ENCODE measurements around the gene IQCH.

The IQCH gene

GRCh38 chr15:67403428-67404154, 149.0 kb downstream of the IQCH start:
- H2AFZ ChIP-seq (ENCODE audit: low read depth) = no peak overlapping the region
- no peaks in the 10 kb centered on the region for H3K36me3 ChIP-seq (ENCODE audit: insufficient read depth)
- no peaks in the 10 kb centered on the region for H3K4me1 ChIP-seq (ENCODE audit: low read depth, poor library complexity, severe bottlenecking)
- H3K4me3 ChIP-seq (IDR thresholded peaks at IDR 0.05; ENCODE audit: insufficient read depth, low read depth, low read length) = no peak overlapping the region
- no peaks in the 10 kb centered on the region for H3K27me3 ChIP-seq (ENCODE audit: insufficient read depth, low read depth)
- H3K4me2 ChIP-seq = no peak overlapping the region
- no peaks in the 10 kb centered on the region for H4K20me1 ChIP-seq (ENCODE audit: insufficient read depth)
- TF ChIP-seq CTCF (conservative IDR thresholded peaks at IDR 0.05; ENCODE audit: low read depth, low read length) = no peak
- no peaks in the 10 kb centered on the region for H3K79me2 ChIP-seq (ENCODE audit: insufficient read depth, low read depth)
- H3K27ac ChIP-seq = no peak overlapping the region
- H3K9ac ChIP-seq = no peak overlapping the region

GRCh38 chr15:67405208-67406191, 150.9 kb downstream of the IQCH start:
- H3K9ac ChIP-seq = no peak overlapping the region
- H3K27me3 ChIP-seq (ENCODE audit: insufficient read depth, low read depth) = no peaks in the 10 kb centered on the region
- H3K4me3 ChIP-seq (IDR thresholded peaks at IDR 0.05; ENCODE audit: insufficient read depth, low read depth, low read length) = no peak overlapping the region
- no peak overlapping the region for H2AFZ ChIP-seq (ENCODE audit: low read depth)
- H3K79me2 ChIP-seq (ENCODE audit: insufficient read depth, low read depth) = no peaks in the 10 kb centered on the region
- H4K20me1 ChIP-seq (ENCODE audit: insufficient read depth) = no peaks in the 10 kb centered on the region
- H3K4me2 ChIP-seq = no peak overlapping the region
- H3K36me3 ChIP-seq (ENCODE audit: insufficient read depth) = no peaks in the 10 kb centered on the region
- no peaks in the 10 kb centered on the region for H3K4me1 ChIP-seq (ENCODE audit: low read depth, poor library complexity, severe bottlenecking)
- no peak for TF ChIP-seq CTCF (conservative IDR thresholded peaks at IDR 0.05; ENCODE audit: low read depth, low read length)
- H3K27ac ChIP-seq = no peak overlapping the region

- H3K27ac ChIP-seq = no peak overlapping the region
- no peaks in the 10 kb centered on the region for H3K36me3 ChIP-seq (ENCODE audit: insufficient read depth)
- H3K4me3 ChIP-seq (IDR thresholded peaks at IDR 0.05; ENCODE audit: insufficient read depth, low read depth, low read length) = no peak overlapping the region
- no peaks in the 10 kb centered on the region for H3K4me1 ChIP-seq (ENCODE audit: low read depth, poor library complexity, severe bottlenecking)
- no peaks in the 10 kb centered on the region for H3K79me2 ChIP-seq (ENCODE audit: insufficient read depth, low read depth)
- no peaks in the 10 kb centered on the region for H4K20me1 ChIP-seq (ENCODE audit: insufficient read depth)
- no peak overlapping the region for H3K9ac ChIP-seq
- TF ChIP-seq CTCF (conservative IDR thresholded peaks at IDR 0.05; ENCODE audit: low read depth, low read length) = no peak
- H3K4me2 ChIP-seq = no peak overlapping the region
- H3K27me3 ChIP-seq (ENCODE audit: insufficient read depth, low read depth) = no peaks in the 10 kb centered on the region
- no peak overlapping the region for H2AFZ ChIP-seq (ENCODE audit: low read depth)
These were observed 151.8 kb downstream of the IQCH start for GRCh38 chr15:67406257-67406861.

- H3K4me3 ChIP-seq (IDR thresholded peaks at IDR 0.05; ENCODE audit: insufficient read depth, low read depth, low read length) = no peak overlapping the region
- no peaks in the 10 kb centered on the region for H3K27me3 ChIP-seq (ENCODE audit: insufficient read depth, low read depth)
- no peaks in the 10 kb centered on the region for H4K20me1 ChIP-seq (ENCODE audit: insufficient read depth)
- no peak overlapping the region for H3K9ac ChIP-seq
- no peak overlapping the region for H3K4me2 ChIP-seq
- H3K4me1 ChIP-seq (ENCODE audit: low read depth, poor library complexity, severe bottlenecking) = no peaks in the 10 kb centered on the region
- no peak for TF ChIP-seq CTCF (conservative IDR thresholded peaks at IDR 0.05; ENCODE audit: low read depth, low read length)
- no peaks in the 10 kb centered on the region for H3K36me3 ChIP-seq (ENCODE audit: insufficient read depth)
- H3K27ac ChIP-seq = no peak overlapping the region
- no peaks in the 10 kb centered on the region for H3K79me2 ChIP-seq (ENCODE audit: insufficient read depth, low read depth)
- no peak overlapping the region for H2AFZ ChIP-seq (ENCODE audit: low read depth)
These were observed 153.2 kb downstream of the IQCH start for GRCh38 chr15:67407786-67408185.

Measured in KMS-11 (cell line).